Measurements from ENCODE around the gene RPLP2.
A peak's percentile ranks its signal among the peaks of the same experiment; 100 is the strongest.

Gene RPLP2

GRCh38 chr11:809287-810039, at the start of gene RPLP2:
TSS of gene RPLP2 (plus strand) at chr11:809967. CDS start at chr11:810235, 268 bp downstream.
- Histone ChIP-seq H3K27ac (ENCODE audit: low read depth, low read length) (peak within 1 kb of the TSS; percentile 98), H3K9ac (ENCODE audit: low read depth in 1 of 2, low read length in 2 of 2) (peak within 1 kb of the TSS; percentile 85 to 100), H3K36me3 (ENCODE audit: control insufficient read depth in 1 of 2, insufficient read depth in 2 of 2, low read length in 2 of 2) (peaks cover 22 to 28% of the 10 kb centered on the region in 2 donors), H3K4me3 (ENCODE audit: low read depth in 1 of 2, low read length in 2 of 2) (peak within 1 kb of the TSS; percentile 78 to 94), H3K27me3 (ENCODE audit: control insufficient read depth in 1 of 2, insufficient read depth in 2 of 2, low read length in 2 of 2) (no peaks in the 10 kb centered on the region), H3K9me3 (ENCODE audit: control insufficient read depth in 1 of 2, low read length in 2 of 2) (no peaks in the 10 kb centered on the region), H3K4me1 (ENCODE audit: control insufficient read depth in 1 of 2, insufficient read depth in 2 of 2, low read length in 2 of 2) (peaks cover 23 to 38% of the 10 kb centered on the region in 2 donors)

GRCh38 chr11:760236-760635, 49.5 kb upstream of the RPLP2 start:
- Histone ChIP-seq H3K4me3 (ENCODE audit: low read depth in 1 of 2, low read length in 2 of 2) (no peak overlapping the region), H3K4me1 (ENCODE audit: control insufficient read depth in 1 of 2, insufficient read depth in 2 of 2, low read length in 2 of 2) (peaks cover 12 to 16% of the 10 kb centered on the region in 2 donors), H3K9ac (ENCODE audit: low read depth in 1 of 2, low read length in 2 of 2) (no peak overlapping the region), H3K36me3 (ENCODE audit: control insufficient read depth in 1 of 2, insufficient read depth in 2 of 2, low read length in 2 of 2) (peaks cover 23 to 84% of the 10 kb centered on the region in 2 donors), H3K27me3 (ENCODE audit: control insufficient read depth in 1 of 2, insufficient read depth in 2 of 2, low read length in 2 of 2) (no peaks in the 10 kb centered on the region), H3K9me3 (ENCODE audit: control insufficient read depth in 1 of 2, low read length in 2 of 2) (no peaks in the 10 kb centered on the region), H3K27ac (ENCODE audit: low read depth, low read length) (no peak overlapping the region)

GRCh38 chr11:761526-762108, 48.1 kb upstream of the RPLP2 start:
- H3K27me3 ChIP-seq (ENCODE audit: control insufficient read depth in 1 of 2, insufficient read depth in 2 of 2, low read length in 2 of 2) = no peaks in the 10 kb centered on the region
- H3K27ac ChIP-seq (ENCODE audit: low read depth, low read length) = no peak overlapping the region
- H3K36me3 ChIP-seq (ENCODE audit: control insufficient read depth in 1 of 2, insufficient read depth in 2 of 2, low read length in 2 of 2) = peaks cover 23 to 83% of the 10 kb centered on the region in 2 donors

GRCh38 chr11:762421-763072, 47.2 kb upstream of the RPLP2 start:
- Histone ChIP-seq H3K4me1 (ENCODE audit: control insufficient read depth in 1 of 2, insufficient read depth in 2 of 2, low read length in 2 of 2) (peaks cover 12 to 16% of the 10 kb centered on the region in 2 donors), H3K4me3 (ENCODE audit: low read depth in 1 of 2, low read length in 2 of 2) (no peak overlapping the region), H3K9me3 (ENCODE audit: control insufficient read depth in 1 of 2, low read length in 2 of 2) (no peaks in the 10 kb centered on the region), H3K9ac (ENCODE audit: low read depth in 1 of 2, low read length in 2 of 2) (peak overlapping the region; percentile 2 to 59), H3K36me3 (ENCODE audit: control insufficient read depth in 1 of 2, insufficient read depth in 2 of 2, low read length in 2 of 2) (peaks cover 17 to 79% of the 10 kb centered on the region in 2 donors), H3K27me3 (ENCODE audit: control insufficient read depth in 1 of 2, insufficient read depth in 2 of 2, low read length in 2 of 2) (no peaks in the 10 kb centered on the region), H3K27ac (ENCODE audit: low read depth, low read length) (peak overlapping the region; percentile 54)

More at GRCh38 chr11:761526-762108, 48.1 kb upstream of the RPLP2 start:
- H3K4me1 ChIP-seq (ENCODE audit: control insufficient read depth in 1 of 2, insufficient read depth in 2 of 2, low read length in 2 of 2) = peaks cover 12 to 16% of the 10 kb centered on the region in 2 donors
- H3K4me3 ChIP-seq (ENCODE audit: low read depth in 1 of 2, low read length in 2 of 2) = no peak overlapping the region
- no peak overlapping the region for H3K9ac ChIP-seq (ENCODE audit: low read depth in 1 of 2, low read length in 2 of 2)
- H3K9me3 ChIP-seq (ENCODE audit: control insufficient read depth in 1 of 2, low read length in 2 of 2) = no peaks in the 10 kb centered on the region

GRCh38 chr11:763073-763463, 46.7 kb upstream of the RPLP2 start:
- peak overlapping the region; percentile 54 for H3K27ac ChIP-seq (ENCODE audit: low read depth, low read length)
- H3K9ac ChIP-seq (ENCODE audit: low read depth in 1 of 2, low read length in 2 of 2) = peak overlapping the region; percentile 2 to 59
- H3K4me1 ChIP-seq (ENCODE audit: control insufficient read depth in 1 of 2, insufficient read depth in 2 of 2, low read length in 2 of 2) = peaks cover 12 to 16% of the 10 kb centered on the region in 2 donors
- H3K27me3 ChIP-seq (ENCODE audit: control insufficient read depth in 1 of 2, insufficient read depth in 2 of 2, low read length in 2 of 2) = no peaks in the 10 kb centered on the region
- H3K4me3 ChIP-seq (ENCODE audit: low read depth in 1 of 2, low read length in 2 of 2) = no peak overlapping the region
- peaks cover 16 to 75% of the 10 kb centered on the region in 2 donors for H3K36me3 ChIP-seq (ENCODE audit: control insufficient read depth in 1 of 2, insufficient read depth in 2 of 2, low read length in 2 of 2)
- H3K9me3 ChIP-seq (ENCODE audit: control insufficient read depth in 1 of 2, low read length in 2 of 2) = no peaks in the 10 kb centered on the region

GRCh38 chr11:763549-764321, 46.0 kb upstream of the RPLP2 start:
- no peak overlapping the region for H3K9ac ChIP-seq (ENCODE audit: low read depth in 1 of 2, low read length in 2 of 2)
- no peaks in the 10 kb centered on the region for H3K27me3 ChIP-seq (ENCODE audit: control insufficient read depth in 1 of 2, insufficient read depth in 2 of 2, low read length in 2 of 2)
- H3K4me1 ChIP-seq (ENCODE audit: control insufficient read depth in 1 of 2, insufficient read depth in 2 of 2, low read length in 2 of 2) = peaks cover 12 to 16% of the 10 kb centered on the region in 2 donors
- H3K4me3 ChIP-seq (ENCODE audit: low read depth in 1 of 2, low read length in 2 of 2) = no peak overlapping the region
- H3K9me3 ChIP-seq (ENCODE audit: control insufficient read depth in 1 of 2, low read length in 2 of 2) = no peaks in the 10 kb centered on the region
- peaks cover 16 to 70% of the 10 kb centered on the region in 2 donors for H3K36me3 ChIP-seq (ENCODE audit: control insufficient read depth in 1 of 2, insufficient read depth in 2 of 2, low read length in 2 of 2)
- H3K27ac ChIP-seq (ENCODE audit: low read depth, low read length) = no peak overlapping the region

GRCh38 chr11:764322-765024, 45.3 kb upstream of the RPLP2 start:
- Histone ChIP-seq H3K4me3 (ENCODE audit: low read depth in 1 of 2, low read length in 2 of 2) (no peak overlapping the region), H3K27ac (ENCODE audit: low read depth, low read length) (no peak overlapping the region), H3K36me3 (ENCODE audit: control insufficient read depth in 1 of 2, insufficient read depth in 2 of 2, low read length in 2 of 2) (peaks cover 16 to 65% of the 10 kb centered on the region in 2 donors), H3K9me3 (ENCODE audit: control insufficient read depth in 1 of 2, low read length in 2 of 2) (no peaks in the 10 kb centered on the region), H3K27me3 (ENCODE audit: control insufficient read depth in 1 of 2, insufficient read depth in 2 of 2, low read length in 2 of 2) (no peaks in the 10 kb centered on the region), H3K9ac (ENCODE audit: low read depth in 1 of 2, low read length in 2 of 2) (no peak overlapping the region), H3K4me1 (ENCODE audit: control insufficient read depth in 1 of 2, insufficient read depth in 2 of 2, low read length in 2 of 2) (peaks cover 12 to 16% of the 10 kb centered on the region in 2 donors)

GRCh38 chr11:765025-765801, 44.6 kb upstream of the RPLP2 start:
- H3K4me3 ChIP-seq (ENCODE audit: low read depth in 1 of 2, low read length in 2 of 2) = no peak overlapping the region
- peaks cover 12 to 63% of the 10 kb centered on the region in 2 donors for H3K36me3 ChIP-seq (ENCODE audit: control insufficient read depth in 1 of 2, insufficient read depth in 2 of 2, low read length in 2 of 2)
- H3K27ac ChIP-seq (ENCODE audit: low read depth, low read length) = no peak overlapping the region
- peaks cover 12 to 16% of the 10 kb centered on the region in 2 donors for H3K4me1 ChIP-seq (ENCODE audit: control insufficient read depth in 1 of 2, insufficient read depth in 2 of 2, low read length in 2 of 2)
- no peak overlapping the region for H3K9ac ChIP-seq (ENCODE audit: low read depth in 1 of 2, low read length in 2 of 2)
- H3K9me3 ChIP-seq (ENCODE audit: control insufficient read depth in 1 of 2, low read length in 2 of 2) = no peaks in the 10 kb centered on the region
- H3K27me3 ChIP-seq (ENCODE audit: control insufficient read depth in 1 of 2, insufficient read depth in 2 of 2, low read length in 2 of 2) = no peaks in the 10 kb centered on the region

- peaks cover 12 to 16% of the 10 kb centered on the region in 2 donors for H3K4me1 ChIP-seq (ENCODE audit: control insufficient read depth in 1 of 2, insufficient read depth in 2 of 2, low read length in 2 of 2)
- H3K9ac ChIP-seq (ENCODE audit: low read depth in 1 of 2, low read length in 2 of 2) = no peak overlapping the region
- no peak overlapping the region for H3K4me3 ChIP-seq (ENCODE audit: low read depth in 1 of 2, low read length in 2 of 2)
- no peak overlapping the region for H3K27ac ChIP-seq (ENCODE audit: low read depth, low read length)
- peaks cover 14 to 63% of the 10 kb centered on the region in 2 donors for H3K36me3 ChIP-seq (ENCODE audit: control insufficient read depth in 1 of 2, insufficient read depth in 2 of 2, low read length in 2 of 2)
- H3K9me3 ChIP-seq (ENCODE audit: control insufficient read depth in 1 of 2, low read length in 2 of 2) = no peaks in the 10 kb centered on the region
- H3K27me3 ChIP-seq (ENCODE audit: control insufficient read depth in 1 of 2, insufficient read depth in 2 of 2, low read length in 2 of 2) = no peaks in the 10 kb centered on the region
Observed at GRCh38 chr11:765802-766091, 44.0 kb upstream of the RPLP2 start.
